Memory B cell (primary cell): ENCODE results near the gene SNX33.
"Not testable (repeated sequence)": the region's sequence is repeated elsewhere in the genome, so short reads cannot be mapped to it uniquely, and the experiment has no call there.

Experiments
- ATAC-seq: fragments of 150-1000 bp; cut with Tn5 transposase; 2 replicates; pipeline ENCODE4 v1.10.0; 2021; ENCODE audit warnings: low read depth, mild to moderate bottlenecking, moderate library complexity
- DNase-seq, 2 donors: peaks; one replicate each; pipeline ENCODE4 v3.0.0; 2022; ENCODE audit warnings: low spot score in 2 of 2
- H3K27ac Mint-ChIP-seq: one replicate; pipeline ENCODE4 v1.8.0; 2022; ENCODE audit warnings: mild to moderate bottlenecking, moderate library complexity, mixed read lengths
- H3K27me3 Mint-ChIP-seq: one replicate; pipeline ENCODE4 v1.8.0; 2022; ENCODE audit warnings: mixed read lengths
- H3K36me3 Mint-ChIP-seq: one replicate; pipeline ENCODE4 v1.8.0; 2022; ENCODE audit warnings: mild to moderate bottlenecking, mixed read lengths
- H3K4me1 Mint-ChIP-seq: one replicate; pipeline ENCODE4 v1.8.0; 2022; ENCODE audit warnings: mixed read lengths
- H3K4me3 Mint-ChIP-seq: one replicate; pipeline ENCODE4 v1.8.0; 2022; ENCODE audit warnings: mild to moderate bottlenecking, moderate library complexity, mixed read lengths
- H3K9me3 Mint-ChIP-seq: one replicate; pipeline ENCODE4 v1.8.0; 2022; ENCODE audit warnings: mixed read lengths

Gene SNX33

DNA sequence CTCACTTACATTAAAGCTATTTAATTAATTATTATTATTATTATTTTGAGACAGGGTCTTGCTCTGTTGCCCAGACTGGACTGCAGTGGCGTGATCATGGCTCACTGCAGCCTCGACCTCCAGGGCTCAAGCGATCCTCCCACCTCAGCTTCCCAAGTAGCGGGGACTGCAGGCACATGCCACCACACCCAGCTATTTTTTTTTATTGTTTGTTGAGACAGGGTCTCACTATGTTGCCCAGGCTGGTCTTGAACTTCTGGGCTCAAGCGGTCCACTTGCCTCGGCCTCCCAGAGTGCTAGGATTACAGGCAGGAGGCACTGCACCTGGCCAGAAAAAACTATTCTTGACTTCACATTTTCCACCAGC lies 30.6 kb downstream of the SNX33 start:
- not testable (repeated sequence) for H3K9me3 Mint-ChIP-seq, H3K27me3 Mint-ChIP-seq, ATAC-seq, H3K4me1 Mint-ChIP-seq, DNase-seq, H3K4me3 Mint-ChIP-seq, H3K36me3 Mint-ChIP-seq, H3K27ac Mint-ChIP-seq

GRCh38 chr15:75680007-75680789 lies 32.5 kb downstream of the SNX33 start:
- DNase-seq (no peak), ATAC-seq (no peak)
- Mint-ChIP-seq H3K27me3 (no peaks in the 10 kb centered on the region), H3K4me1 (peaks cover 3% of the 10 kb centered on the region), H3K9me3 (no peaks in the 10 kb centered on the region), H3K27ac (no peak overlapping the region), H3K4me3 (no peak overlapping the region), H3K36me3 (no peaks in the 10 kb centered on the region)

DNA sequence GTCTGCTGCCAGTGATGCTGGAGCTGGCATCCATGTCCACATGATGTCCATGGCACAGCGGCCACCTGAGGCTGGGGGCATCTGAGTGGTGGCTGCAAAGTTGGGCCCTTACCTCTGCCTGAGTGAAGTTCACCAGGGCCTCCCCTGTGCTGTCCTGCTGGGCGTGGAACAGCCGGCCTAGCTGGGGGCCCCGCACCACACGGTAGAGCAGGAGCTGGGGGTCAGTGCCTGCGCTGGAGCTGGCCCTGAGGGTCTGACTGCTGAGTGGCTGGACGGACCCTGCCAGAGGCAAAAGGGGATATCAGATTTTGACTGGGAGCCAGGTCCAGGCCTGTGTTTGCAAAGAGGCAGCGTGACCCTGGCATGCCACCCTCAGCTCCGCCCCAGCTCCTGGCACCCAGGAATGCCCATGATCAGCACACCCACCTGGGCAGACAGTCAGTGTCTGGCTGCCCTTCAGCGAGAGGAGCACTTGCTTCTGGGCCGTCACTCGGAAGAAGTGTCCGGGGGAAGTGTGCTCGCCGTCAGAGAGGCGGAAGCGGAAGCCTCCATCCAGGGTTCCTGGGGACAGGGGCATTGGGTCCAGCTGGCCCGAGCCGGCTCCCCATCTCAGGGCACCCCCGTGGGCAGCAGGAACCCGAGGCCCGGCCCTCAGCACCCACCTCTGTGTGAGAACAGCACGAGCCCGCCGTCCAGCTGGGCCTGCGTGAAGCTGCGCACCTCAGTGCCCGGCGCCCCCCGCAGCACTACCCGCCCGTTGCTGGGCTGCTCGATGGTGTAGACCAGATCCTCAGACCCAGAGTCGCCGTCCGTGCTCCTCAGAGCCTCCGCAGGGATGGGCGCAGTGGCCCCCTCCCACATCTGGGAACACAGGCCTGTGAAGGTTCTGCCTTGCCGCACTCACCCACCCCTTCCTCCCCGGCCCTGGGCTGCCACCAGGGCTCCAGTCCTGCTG lies 34.7 kb downstream of the SNX33 start:
- H3K27ac Mint-ChIP-seq: no peak overlapping the region
- H3K4me3 Mint-ChIP-seq: no peak overlapping the region
- H3K9me3 Mint-ChIP-seq: no peaks in the 10 kb centered on the region
- H3K27me3 Mint-ChIP-seq: no peaks in the 10 kb centered on the region
- DNase-seq (no peak), ATAC-seq (no peak)
- H3K36me3 Mint-ChIP-seq: no peaks in the 10 kb centered on the region
- H3K4me1 Mint-ChIP-seq: peaks cover 7% of the 10 kb centered on the region

DNA sequence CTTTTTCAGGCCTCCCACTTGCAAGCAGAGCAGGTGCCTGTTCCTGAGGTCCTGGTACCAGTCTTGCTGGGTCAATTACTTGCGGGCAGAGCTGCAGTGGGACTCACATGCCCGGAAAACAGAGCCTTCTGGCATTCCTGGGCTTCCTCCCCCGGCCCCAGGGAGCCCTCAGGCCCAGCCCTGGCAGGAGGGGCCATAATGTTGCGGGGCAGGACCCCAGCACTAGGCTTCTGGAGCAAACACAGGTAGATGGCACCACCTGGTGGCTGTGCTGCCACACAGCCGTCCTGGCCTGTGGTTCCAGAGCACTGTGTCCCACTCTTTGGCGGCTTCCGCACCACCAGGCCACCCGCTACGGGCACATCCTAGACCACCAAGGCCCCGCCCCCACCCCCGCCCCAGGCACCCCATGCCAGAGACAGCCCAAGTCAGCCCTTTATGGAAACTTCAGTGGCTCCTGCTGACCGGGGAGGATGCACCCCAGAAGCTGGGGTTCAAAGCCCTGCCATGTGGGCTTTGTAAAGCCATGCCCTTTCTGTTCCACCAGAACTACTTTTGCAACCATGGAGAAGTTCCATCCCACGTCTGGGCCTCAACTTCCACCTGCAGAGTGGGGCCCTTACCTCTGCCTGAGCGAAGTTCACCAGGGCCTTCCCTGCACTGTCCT lies 36.1 kb downstream of the SNX33 start:
- H3K4me3 Mint-ChIP-seq, H3K27ac Mint-ChIP-seq, H3K9me3 Mint-ChIP-seq, H3K4me1 Mint-ChIP-seq, H3K36me3 Mint-ChIP-seq, H3K27me3 Mint-ChIP-seq: not testable (repeated sequence)
- ATAC-seq: peak; percentile 80
- peak; percentile 56 to 74 for DNase-seq

GRCh38 chr15:75684648-75685047 lies 36.9 kb downstream of the SNX33 start:
- H3K4me1 Mint-ChIP-seq: peaks cover 4% of the 10 kb centered on the region
- no peak overlapping the region for H3K4me3 Mint-ChIP-seq
- H3K27ac Mint-ChIP-seq: no peak overlapping the region
- ATAC-seq: no peak
- no peak for DNase-seq
- no peaks in the 10 kb centered on the region for H3K36me3 Mint-ChIP-seq
- H3K9me3 Mint-ChIP-seq: no peaks in the 10 kb centered on the region
- peaks cover 5% of the 10 kb centered on the region for H3K27me3 Mint-ChIP-seq

- ATAC-seq (no peak), DNase-seq (no peak)
- Mint-ChIP-seq H3K9me3 (no peaks in the 10 kb centered on the region), H3K36me3 (no peaks in the 10 kb centered on the region), H3K27me3 (peaks cover 5% of the 10 kb centered on the region), H3K27ac (no peak overlapping the region), H3K4me3 (no peak overlapping the region), H3K4me1 (peaks cover 4% of the 10 kb centered on the region)
These were observed 37.5 kb downstream of the SNX33 start for GRCh38 chr15:75685195-75685594.

GRCh38 chr15:75686212-75686642 lies 38.5 kb downstream of the SNX33 start:
- not testable (repeated sequence) for H3K36me3 Mint-ChIP-seq, H3K4me1 Mint-ChIP-seq, H3K27me3 Mint-ChIP-seq, H3K4me3 Mint-ChIP-seq, H3K9me3 Mint-ChIP-seq
- ATAC-seq (peak; percentile 79), DNase-seq (peak; percentile 80 to 87)
- H3K27ac Mint-ChIP-seq: peak overlapping the region; percentile 24

DNA sequence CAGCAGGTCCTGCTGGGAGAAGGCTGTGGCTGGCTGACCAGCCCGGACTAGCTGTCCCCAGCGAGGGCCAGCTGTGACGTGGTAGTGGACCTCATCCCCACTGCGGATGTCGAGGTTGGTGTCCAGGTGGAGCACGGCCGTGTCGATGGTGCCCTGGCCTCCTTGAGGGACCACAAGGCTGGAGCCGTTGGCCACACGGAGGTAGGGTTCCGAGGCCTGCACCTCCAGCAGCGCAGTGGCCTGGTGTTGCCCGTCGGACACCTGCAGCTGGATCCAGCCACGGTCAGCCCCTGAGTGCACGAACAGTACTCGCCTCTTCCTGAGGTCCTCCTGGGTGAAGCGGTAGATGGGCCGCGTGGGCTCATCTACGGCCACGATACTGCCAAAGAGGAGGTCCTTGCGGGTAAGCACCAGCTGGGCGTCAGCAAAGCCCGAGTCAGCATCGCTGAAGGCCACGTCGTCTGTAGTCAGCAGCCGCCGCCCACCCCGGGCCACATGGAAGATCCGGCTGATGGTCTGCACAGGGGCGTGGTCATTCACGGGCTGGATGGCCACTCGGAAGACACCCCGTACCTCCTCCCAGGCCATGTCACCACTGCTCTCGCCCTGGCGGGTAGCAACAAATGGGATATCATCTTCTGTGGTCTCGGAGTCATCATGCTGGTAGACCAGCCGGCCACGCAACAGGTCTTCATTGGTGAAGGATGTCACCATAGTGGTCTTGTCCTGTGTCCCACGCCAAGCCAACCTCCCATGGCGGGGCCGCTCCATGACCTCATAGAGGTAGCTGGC lies 40.0 kb downstream of the SNX33 start:
- no peaks in the 10 kb centered on the region for H3K9me3 Mint-ChIP-seq
- no peak overlapping the region for H3K4me3 Mint-ChIP-seq
- H3K4me1 Mint-ChIP-seq: peaks cover 9% of the 10 kb centered on the region
- ATAC-seq (no peak), DNase-seq (no peak)
- H3K27ac Mint-ChIP-seq: no peak overlapping the region
- H3K27me3 Mint-ChIP-seq: peaks cover 9% of the 10 kb centered on the region
- no peaks in the 10 kb centered on the region for H3K36me3 Mint-ChIP-seq

GRCh38 chr15:75688278-75688557 lies 40.5 kb downstream of the SNX33 start:
- Mint-ChIP-seq H3K4me3 (no peak overlapping the region), H3K27me3 (peaks cover 9% of the 10 kb centered on the region), H3K27ac (no peak overlapping the region), H3K36me3 (no peaks in the 10 kb centered on the region), H3K9me3 (no peaks in the 10 kb centered on the region), H3K4me1 (peaks cover 14% of the 10 kb centered on the region)
- ATAC-seq (no peak), DNase-seq (no peak)

- H3K27ac Mint-ChIP-seq: no peak overlapping the region
- ATAC-seq: no peak
These were observed 41.1 kb downstream of the SNX33 start for GRCh38 chr15:75688831-75689230.

DNA sequence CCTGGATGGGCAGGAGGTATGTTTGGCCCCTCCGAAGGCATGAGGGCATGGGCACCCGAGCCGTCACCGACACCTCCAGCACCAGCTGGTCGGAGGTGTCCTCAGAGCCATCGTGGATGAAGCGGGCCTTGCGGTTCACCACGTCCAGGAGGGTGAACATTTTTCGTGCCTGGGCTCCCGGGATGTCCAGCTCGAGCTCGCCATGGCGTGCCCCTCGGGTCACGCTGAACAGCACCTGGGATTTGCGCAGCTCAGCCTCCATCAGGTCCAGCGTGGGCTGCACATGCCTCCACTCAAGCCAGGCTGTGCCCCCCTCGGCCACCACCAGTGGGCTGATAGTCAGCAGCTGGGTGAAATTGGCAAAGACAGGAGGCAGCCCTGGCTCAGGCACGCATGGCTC lies 41.7 kb downstream of the SNX33 start:
- not testable (repeated sequence) for H3K4me3 Mint-ChIP-seq, H3K27me3 Mint-ChIP-seq, DNase-seq, H3K36me3 Mint-ChIP-seq, H3K27ac Mint-ChIP-seq, H3K9me3 Mint-ChIP-seq, ATAC-seq
- H3K4me1 Mint-ChIP-seq: peaks cover 17% of the 10 kb centered on the region

More at GRCh38 chr15:75688831-75689230, 41.1 kb downstream of the SNX33 start:
- Mint-ChIP-seq H3K9me3 (no peaks in the 10 kb centered on the region), H3K4me3 (no peak overlapping the region), H3K27me3 (peaks cover 9% of the 10 kb centered on the region), H3K4me1 (peaks cover 14% of the 10 kb centered on the region), H3K36me3 (no peaks in the 10 kb centered on the region)
- DNase-seq: no peak

DNA sequence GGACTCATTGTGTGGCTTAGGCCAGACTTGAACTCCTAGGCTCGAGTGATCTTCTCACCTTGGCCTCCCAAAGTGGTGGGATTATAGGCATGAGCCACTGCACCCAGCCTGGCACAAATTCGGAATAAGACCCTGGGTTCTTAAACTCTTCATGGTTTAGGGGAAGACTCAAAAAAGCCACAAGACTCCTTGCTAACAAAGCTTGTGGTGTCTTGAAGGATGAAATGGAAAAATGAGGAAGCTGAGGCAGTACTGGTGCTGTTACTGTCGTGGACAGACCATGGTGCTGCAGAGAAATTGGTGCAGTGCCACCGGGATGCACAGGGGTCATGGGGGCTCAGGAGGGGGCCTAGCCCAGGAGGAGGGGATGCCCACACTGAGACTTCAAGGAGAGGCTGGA lies 44.6 kb downstream of the SNX33 start:
- DNase-seq, H3K36me3 Mint-ChIP-seq, H3K27ac Mint-ChIP-seq, H3K9me3 Mint-ChIP-seq: not testable (repeated sequence)
- Mint-ChIP-seq H3K27me3 (peaks cover 11% of the 10 kb centered on the region), H3K4me1 (peaks cover 24% of the 10 kb centered on the region), H3K4me3 (peak overlapping the region; percentile 50)
- ATAC-seq: peak; percentile 13

DNA sequence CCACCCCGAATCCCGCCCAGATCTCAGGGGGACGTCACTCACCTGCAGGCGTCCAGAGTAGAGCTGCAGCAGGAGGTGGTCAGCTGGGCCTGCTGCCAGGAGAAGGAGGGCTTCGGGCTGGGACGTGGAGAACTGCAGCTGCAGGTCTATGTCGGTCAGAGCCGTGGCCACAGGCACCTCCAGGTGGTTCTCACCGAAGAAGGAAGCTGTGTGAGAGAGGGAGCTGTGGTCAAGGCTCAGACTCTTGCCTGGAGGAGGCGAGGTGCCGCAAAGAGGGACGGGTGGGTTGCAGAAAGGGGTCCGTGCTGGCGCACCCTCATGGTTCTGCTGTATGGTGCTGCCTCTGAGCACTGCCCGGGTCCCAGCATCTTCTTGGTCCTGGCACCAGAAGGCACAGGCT lies 45.3 kb downstream of the SNX33 start:
- Mint-ChIP-seq H3K4me1 (peaks cover 24% of the 10 kb centered on the region), H3K27me3 (peaks cover 10% of the 10 kb centered on the region)
- not testable (repeated sequence) for H3K36me3 Mint-ChIP-seq, H3K9me3 Mint-ChIP-seq, DNase-seq, H3K4me3 Mint-ChIP-seq, H3K27ac Mint-ChIP-seq, ATAC-seq
